HEK293 (cell line): ENCODE measurements around the gene FKRP.

Source experiments
- CTCF ChIP-seq: fragments of 450-650 bp; formaldehyde crosslinking; IDR thresholded peaks from 2 replicates; pipeline ENCODE4 v1.5.1; 2016; ENCODE audit warnings: missing biosample characterization, missing genetic modification characterization
- PRDM1 ChIP-seq: fragments of 450-650 bp; formaldehyde crosslinking; IDR thresholded peaks from 2 replicates; pipeline ENCODE4; 2016; ENCODE audit warnings: missing biosample characterization, missing genetic modification characterization
- TCF7L2 ChIP-seq: IDR thresholded peaks from 2 replicates; pipeline ENCODE4 v1.6.1; 2011; ENCODE audit warnings: low read depth, mild to moderate bottlenecking, inconsistent platforms, low read length, moderate library complexity, borderline replicate concordance
- ZNF16 ChIP-seq: fragments of 450-650 bp; formaldehyde crosslinking; IDR thresholded peaks from 2 replicates; pipeline ENCODE4 v1.5.1; 2016; ENCODE audit warnings: low read depth, missing biosample characterization, missing genetic modification characterization
- ZNF280C ChIP-seq: fragments of 450-650 bp; formaldehyde crosslinking; IDR thresholded peaks from 2 replicates; pipeline ENCODE4 v1.5.1; 2016; ENCODE audit warnings: missing biosample characterization, missing genetic modification characterization
- ZNF292 ChIP-seq: fragments of 450-650 bp; formaldehyde crosslinking; IDR thresholded peaks from 2 replicates; pipeline ENCODE4 v1.5.1; 2016; ENCODE audit warnings: low read depth, missing biosample characterization, missing genetic modification characterization, borderline replicate concordance
- ZNF76 ChIP-seq: fragments of 450-650 bp; formaldehyde crosslinking; IDR thresholded peaks from 2 replicates; pipeline ENCODE4; 2016; ENCODE audit warnings: low read depth, missing biosample characterization, missing genetic modification characterization, borderline replicate concordance
- ZNF785 ChIP-seq: fragments of 450-650 bp; formaldehyde crosslinking; IDR thresholded peaks from 2 replicates; pipeline ENCODE4 v1.5.1; 2016; ENCODE audit warnings: missing biosample characterization, missing genetic modification characterization

GRCh38 chr19:46797881-46798280 is 52.0 kb downstream of the FKRP start:
- TF ChIP-seq CTCF (tag by site-specific recombination) (no peak), ZNF292 (no peak), ZNF76 (no peak), ZNF280C (tag by site-specific recombination) (no peak), ZNF785 (tag by site-specific recombination) (no peak), ZNF16 (tag by site-specific recombination) (no peak), PRDM1 (tag by site-specific recombination) (no peak), TCF7L2 (no peak)
